ENCODE results near the gene FNIP1.

DNA sequence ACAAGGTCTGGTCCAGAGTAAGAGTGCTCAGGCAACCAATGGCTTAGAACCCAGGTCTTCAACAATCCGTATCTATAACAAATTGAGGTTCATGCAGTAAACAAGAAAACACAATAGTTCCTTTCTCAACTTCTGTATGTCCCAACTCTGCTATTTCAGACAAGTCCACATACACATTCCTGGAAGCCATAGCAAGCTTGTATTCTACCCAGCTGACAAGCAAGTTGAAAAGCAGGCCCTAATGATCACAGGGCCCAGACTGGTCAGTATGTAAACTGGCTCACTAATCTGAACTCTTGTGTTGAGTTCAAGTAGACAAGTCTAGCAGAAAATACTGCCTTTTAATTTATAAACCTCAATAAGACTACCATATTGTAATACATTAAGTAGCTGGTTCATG lies 26.9 kb downstream of the FNIP1 start:
- TF ChIP-seq EP300 (IDR thresholded peaks at IDR 0.05; ENCODE audit: low read length) (no peak), TEAD2 (tag; IDR thresholded peaks at IDR 0.05) (no peak), MYNN (IDR thresholded peaks at IDR 0.05) (no peak), MYNN (CRISPR knock-in tag; IDR thresholded peaks at IDR 0.05) (no peak), PRMT5 (CRISPR knock-in tag; IDR thresholded peaks at IDR 0.05) (no peak), ZNF766 (CRISPR knock-in tag; conservative IDR thresholded peaks at IDR 0.05) (no peak), DPF2 (IDR thresholded peaks at IDR 0.05) (no peak), FOXK2 (conservative IDR thresholded peaks at IDR 0.05 in 1 of 2, IDR thresholded peaks at IDR 0.05 in 1 of 2; ENCODE audit: low read depth in 2 of 2) (no peak), ZNF76 (CRISPR knock-in tag; IDR thresholded peaks at IDR 0.05; ENCODE audit: borderline replicate concordance) (no peak), TAF1 (IDR thresholded peaks at IDR 0.05; ENCODE audit: control insufficient read depth, extremely low read depth, insufficient read depth, low read length, severe bottlenecking) (no peak)
- TF ChIP-seq, protein P1, sequence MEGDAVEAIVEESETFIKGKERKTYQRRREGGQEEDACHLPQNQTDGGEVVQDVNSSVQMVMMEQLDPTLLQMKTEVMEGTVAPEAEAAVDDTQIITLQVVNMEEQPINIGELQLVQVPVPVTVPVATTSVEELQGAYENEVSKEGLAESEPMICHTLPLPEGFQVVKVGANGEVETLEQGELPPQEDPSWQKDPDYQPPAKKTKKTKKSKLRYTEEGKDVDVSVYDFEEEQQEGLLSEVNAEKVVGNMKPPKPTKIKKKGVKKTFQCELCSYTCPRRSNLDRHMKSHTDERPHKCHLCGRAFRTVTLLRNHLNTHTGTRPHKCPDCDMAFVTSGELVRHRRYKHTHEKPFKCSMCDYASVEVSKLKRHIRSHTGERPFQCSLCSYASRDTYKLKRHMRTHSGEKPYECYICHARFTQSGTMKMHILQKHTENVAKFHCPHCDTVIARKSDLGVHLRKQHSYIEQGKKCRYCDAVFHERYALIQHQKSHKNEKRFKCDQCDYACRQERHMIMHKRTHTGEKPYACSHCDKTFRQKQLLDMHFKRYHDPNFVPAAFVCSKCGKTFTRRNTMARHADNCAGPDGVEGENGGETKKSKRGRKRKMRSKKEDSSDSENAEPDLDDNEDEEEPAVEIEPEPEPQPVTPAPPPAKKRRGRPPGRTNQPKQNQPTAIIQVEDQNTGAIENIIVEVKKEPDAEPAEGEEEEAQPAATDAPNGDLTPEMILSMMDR (IDR thresholded peaks at IDR 0.05 in 2 of 3, conservative IDR thresholded peaks at IDR 0.05 in 1 of 3; ENCODE audit: insufficient read depth in 2 of 3, low read depth in 1 of 3, low read length in 3 of 3) = no peak
- TF ChIP-seq, protein P2, sequence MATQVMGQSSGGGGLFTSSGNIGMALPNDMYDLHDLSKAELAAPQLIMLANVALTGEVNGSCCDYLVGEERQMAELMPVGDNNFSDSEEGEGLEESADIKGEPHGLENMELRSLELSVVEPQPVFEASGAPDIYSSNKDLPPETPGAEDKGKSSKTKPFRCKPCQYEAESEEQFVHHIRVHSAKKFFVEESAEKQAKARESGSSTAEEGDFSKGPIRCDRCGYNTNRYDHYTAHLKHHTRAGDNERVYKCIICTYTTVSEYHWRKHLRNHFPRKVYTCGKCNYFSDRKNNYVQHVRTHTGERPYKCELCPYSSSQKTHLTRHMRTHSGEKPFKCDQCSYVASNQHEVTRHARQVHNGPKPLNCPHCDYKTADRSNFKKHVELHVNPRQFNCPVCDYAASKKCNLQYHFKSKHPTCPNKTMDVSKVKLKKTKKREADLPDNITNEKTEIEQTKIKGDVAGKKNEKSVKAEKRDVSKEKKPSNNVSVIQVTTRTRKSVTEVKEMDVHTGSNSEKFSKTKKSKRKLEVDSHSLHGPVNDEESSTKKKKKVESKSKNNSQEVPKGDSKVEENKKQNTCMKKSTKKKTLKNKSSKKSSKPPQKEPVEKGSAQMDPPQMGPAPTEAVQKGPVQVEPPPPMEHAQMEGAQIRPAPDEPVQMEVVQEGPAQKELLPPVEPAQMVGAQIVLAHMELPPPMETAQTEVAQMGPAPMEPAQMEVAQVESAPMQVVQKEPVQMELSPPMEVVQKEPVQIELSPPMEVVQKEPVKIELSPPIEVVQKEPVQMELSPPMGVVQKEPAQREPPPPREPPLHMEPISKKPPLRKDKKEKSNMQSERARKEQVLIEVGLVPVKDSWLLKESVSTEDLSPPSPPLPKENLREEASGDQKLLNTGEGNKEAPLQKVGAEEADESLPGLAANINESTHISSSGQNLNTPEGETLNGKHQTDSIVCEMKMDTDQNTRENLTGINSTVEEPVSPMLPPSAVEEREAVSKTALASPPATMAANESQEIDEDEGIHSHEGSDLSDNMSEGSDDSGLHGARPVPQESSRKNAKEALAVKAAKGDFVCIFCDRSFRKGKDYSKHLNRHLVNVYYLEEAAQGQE (IDR thresholded peaks at IDR 0.05; ENCODE audit: borderline replicate concordance) = no peak
- TF ChIP-seq, protein P2 (CRISPR knock-in tag; IDR thresholded peaks at IDR 0.05; ENCODE audit: low read depth) = no peak
- TF ChIP-seq, protein P3, sequence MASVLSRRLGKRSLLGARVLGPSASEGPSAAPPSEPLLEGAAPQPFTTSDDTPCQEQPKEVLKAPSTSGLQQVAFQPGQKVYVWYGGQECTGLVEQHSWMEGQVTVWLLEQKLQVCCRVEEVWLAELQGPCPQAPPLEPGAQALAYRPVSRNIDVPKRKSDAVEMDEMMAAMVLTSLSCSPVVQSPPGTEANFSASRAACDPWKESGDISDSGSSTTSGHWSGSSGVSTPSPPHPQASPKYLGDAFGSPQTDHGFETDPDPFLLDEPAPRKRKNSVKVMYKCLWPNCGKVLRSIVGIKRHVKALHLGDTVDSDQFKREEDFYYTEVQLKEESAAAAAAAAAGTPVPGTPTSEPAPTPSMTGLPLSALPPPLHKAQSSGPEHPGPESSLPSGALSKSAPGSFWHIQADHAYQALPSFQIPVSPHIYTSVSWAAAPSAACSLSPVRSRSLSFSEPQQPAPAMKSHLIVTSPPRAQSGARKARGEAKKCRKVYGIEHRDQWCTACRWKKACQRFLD (CRISPR knock-in tag; IDR thresholded peaks at IDR 0.05) = no peak

Data from K562 (cell line).